Glutamatergic neuron (in vitro differentiated cells): ENCODE measurements around the gene HBD. TPM values are rescaled to one million over a fixed set of nuclear protein-coding genes. Genes with fewer than 3 reads are reported as not detected.

Source experiments
- DNase-seq: peaks from one replicate; pipeline ENCODE4 v3.0.0; 2022
- H3K27ac Mint-ChIP-seq: one replicate; pipeline ENCODE4 v1.8.0; 2020; ENCODE audit warnings: mild to moderate bottlenecking, mixed read lengths, inconsistent platforms; ENCODE audit not compliant: unreplicated experiment
- H3K27me3 Mint-ChIP-seq: one replicate; pipeline ENCODE4 v1.8.0; 2020; ENCODE audit warnings: mild to moderate bottlenecking, moderate library complexity, mixed read lengths, inconsistent platforms; ENCODE audit not compliant: unreplicated experiment
- H3K36me3 Mint-ChIP-seq: one replicate; pipeline ENCODE4 v1.8.0; 2020; ENCODE audit warnings: mild to moderate bottlenecking, mixed read lengths, inconsistent platforms; ENCODE audit not compliant: unreplicated experiment
- H3K4me1 Mint-ChIP-seq: one replicate; pipeline ENCODE4 v1.8.0; 2020; ENCODE audit warnings: mild to moderate bottlenecking, low read depth, mixed read lengths, inconsistent platforms; ENCODE audit not compliant: unreplicated experiment
- H3K4me3 Mint-ChIP-seq: one replicate; pipeline ENCODE4 v1.8.0; 2020; ENCODE audit warnings: mild to moderate bottlenecking, mixed read lengths, inconsistent platforms; ENCODE audit not compliant: unreplicated experiment
- H3K9me3 Mint-ChIP-seq: one replicate; pipeline ENCODE4 v1.8.0; 2020; ENCODE audit warnings: mild to moderate bottlenecking, moderate library complexity, mixed read lengths, inconsistent platforms; ENCODE audit not compliant: unreplicated experiment
- total RNA-seq: library from RNA; stranded (reverse); fragmentation: NEBNext Ultra II Directional; extraction: Animal tissue kit (Norgen Biotek cat#: 25700); gene quantifications from one replicate; pipeline ENCODE4 v1.2.1, GENCODE V29; 2021; ENCODE audit not compliant: unreplicated experiment
- TF ChIP-seq, protein P1 (sequence below): fragments of 200-600 bp; sonication (generic); IDR thresholded peaks from one replicate; pipeline ENCODE4 v1.5.0; 2021; ENCODE audit not compliant: partially characterized antibody, unreplicated experiment

HBD gene
- total RNA-seq, 1 donor from 2014 or later = not detected

DNA sequence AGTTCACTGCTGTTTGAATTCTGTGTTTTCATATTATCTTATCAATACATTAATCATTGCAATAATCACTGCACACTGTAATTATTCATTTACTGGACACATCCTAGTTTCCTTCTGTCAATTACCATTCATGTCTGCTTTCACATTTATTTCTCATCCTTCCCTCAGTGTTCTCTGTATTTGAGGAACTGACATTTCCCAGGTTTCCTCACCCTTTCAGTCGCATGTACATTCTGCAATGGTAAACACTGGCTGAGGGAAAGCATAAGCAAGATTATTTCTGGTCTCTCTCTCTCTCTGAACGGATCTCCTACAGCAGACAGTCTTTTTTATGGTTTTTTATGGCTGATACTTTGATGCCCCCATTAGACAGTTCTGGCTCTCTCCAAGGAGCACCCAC, 4.2 kb upstream of the HBD start:
- Mint-ChIP-seq H3K36me3 (no peaks in the 10 kb centered on the region), H3K9me3 (no peaks in the 10 kb centered on the region), H3K4me3 (no peak overlapping the region), H3K4me1 (no peaks in the 10 kb centered on the region), H3K27ac (no peak overlapping the region), H3K27me3 (no peaks in the 10 kb centered on the region)
- TF ChIP-seq, protein P1, sequence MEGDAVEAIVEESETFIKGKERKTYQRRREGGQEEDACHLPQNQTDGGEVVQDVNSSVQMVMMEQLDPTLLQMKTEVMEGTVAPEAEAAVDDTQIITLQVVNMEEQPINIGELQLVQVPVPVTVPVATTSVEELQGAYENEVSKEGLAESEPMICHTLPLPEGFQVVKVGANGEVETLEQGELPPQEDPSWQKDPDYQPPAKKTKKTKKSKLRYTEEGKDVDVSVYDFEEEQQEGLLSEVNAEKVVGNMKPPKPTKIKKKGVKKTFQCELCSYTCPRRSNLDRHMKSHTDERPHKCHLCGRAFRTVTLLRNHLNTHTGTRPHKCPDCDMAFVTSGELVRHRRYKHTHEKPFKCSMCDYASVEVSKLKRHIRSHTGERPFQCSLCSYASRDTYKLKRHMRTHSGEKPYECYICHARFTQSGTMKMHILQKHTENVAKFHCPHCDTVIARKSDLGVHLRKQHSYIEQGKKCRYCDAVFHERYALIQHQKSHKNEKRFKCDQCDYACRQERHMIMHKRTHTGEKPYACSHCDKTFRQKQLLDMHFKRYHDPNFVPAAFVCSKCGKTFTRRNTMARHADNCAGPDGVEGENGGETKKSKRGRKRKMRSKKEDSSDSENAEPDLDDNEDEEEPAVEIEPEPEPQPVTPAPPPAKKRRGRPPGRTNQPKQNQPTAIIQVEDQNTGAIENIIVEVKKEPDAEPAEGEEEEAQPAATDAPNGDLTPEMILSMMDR = no peak
- no peak for DNase-seq

- Mint-ChIP-seq H3K4me1 (no peaks in the 10 kb centered on the region), H3K36me3 (no peaks in the 10 kb centered on the region), H3K27me3 (no peaks in the 10 kb centered on the region), H3K4me3 (no peak overlapping the region), H3K9me3 (no peaks in the 10 kb centered on the region), H3K27ac (no peak overlapping the region)
- TF ChIP-seq, protein P1 = no peak
- no peak for DNase-seq
Observed at GRCh38 chr11:5237420-5237819, 3.1 kb upstream of the HBD start.

DNA sequence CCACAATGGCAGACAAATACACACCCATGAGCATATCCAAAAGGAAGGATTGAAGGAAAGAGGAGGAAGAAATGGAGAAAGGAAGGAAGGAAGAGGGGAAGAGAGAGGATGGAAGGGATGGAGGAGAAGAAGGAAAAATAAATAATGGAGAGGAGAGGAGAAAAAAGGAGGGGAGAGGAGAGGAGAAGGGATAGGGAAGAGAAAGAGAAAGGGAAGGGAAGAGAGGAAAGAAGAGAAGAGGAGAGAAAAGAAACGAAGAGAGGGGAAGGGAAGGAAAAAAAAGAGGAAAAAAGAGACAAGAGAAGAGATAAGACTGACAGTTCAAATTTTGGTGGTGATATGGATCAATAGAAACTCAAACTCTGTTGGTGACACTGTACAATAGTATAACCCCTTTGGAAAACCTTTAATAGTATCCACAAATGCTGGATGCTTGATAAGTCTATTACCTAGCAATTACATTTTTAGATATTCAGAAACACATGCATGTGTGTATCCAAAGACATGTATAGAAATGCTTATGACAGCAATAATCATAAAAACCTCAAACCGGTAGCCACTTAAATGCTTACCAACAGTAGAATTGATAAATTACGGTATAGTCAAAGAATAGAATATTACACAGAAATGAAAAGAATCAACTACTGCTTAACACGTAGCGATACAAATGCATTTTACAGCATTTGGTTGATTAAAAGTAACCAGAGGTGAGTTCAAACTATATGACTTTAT, 1.2 kb upstream of the HBD start:
- Mint-ChIP-seq H3K27me3 (no peaks in the 10 kb centered on the region), H3K4me1 (no peaks in the 10 kb centered on the region), H3K36me3 (no peaks in the 10 kb centered on the region), H3K9me3 (no peaks in the 10 kb centered on the region), H3K4me3 (no peak overlapping the region), H3K27ac (no peak overlapping the region)
- no peak for DNase-seq
- TF ChIP-seq, protein P1 = no peak

DNA sequence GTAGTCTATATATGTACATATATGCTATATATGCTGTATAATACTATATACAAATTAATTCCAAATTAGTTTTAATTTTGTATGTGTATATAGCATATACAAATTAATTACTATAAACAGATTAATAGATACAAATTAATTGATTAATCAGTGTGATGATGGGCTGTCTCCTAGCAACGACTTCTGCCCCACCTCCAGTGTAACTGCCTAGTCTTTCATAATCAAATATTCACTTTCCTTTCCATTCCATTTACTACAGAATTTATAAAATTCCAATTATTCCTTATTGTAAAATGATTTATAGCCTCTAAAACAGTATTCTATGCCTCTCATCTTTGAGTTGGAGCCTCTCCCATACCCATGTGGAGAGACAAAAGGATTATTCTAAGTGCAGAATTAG, 976 bp downstream of the HBD start:
- TF ChIP-seq, protein P1 = no peak
- H3K4me1 Mint-ChIP-seq = no peaks in the 10 kb centered on the region
- no peak overlapping the region for H3K27ac Mint-ChIP-seq
- no peaks in the 10 kb centered on the region for H3K36me3 Mint-ChIP-seq
- H3K27me3 Mint-ChIP-seq = no peaks in the 10 kb centered on the region
- no peak for DNase-seq
- no peaks in the 10 kb centered on the region for H3K9me3 Mint-ChIP-seq
- H3K4me3 Mint-ChIP-seq = no peak overlapping the region

GRCh38 chr11:5232821-5233220, 1.5 kb downstream of the HBD start:
- Mint-ChIP-seq H3K36me3 (no peaks in the 10 kb centered on the region), H3K27ac (no peak overlapping the region), H3K4me1 (no peaks in the 10 kb centered on the region), H3K9me3 (no peaks in the 10 kb centered on the region), H3K4me3 (no peak overlapping the region), H3K27me3 (no peaks in the 10 kb centered on the region)
- TF ChIP-seq, protein P1 = no peak
- DNase-seq = no peak
